ENCODE results near the gene HTR3D.

Gene HTR3D

DNA sequence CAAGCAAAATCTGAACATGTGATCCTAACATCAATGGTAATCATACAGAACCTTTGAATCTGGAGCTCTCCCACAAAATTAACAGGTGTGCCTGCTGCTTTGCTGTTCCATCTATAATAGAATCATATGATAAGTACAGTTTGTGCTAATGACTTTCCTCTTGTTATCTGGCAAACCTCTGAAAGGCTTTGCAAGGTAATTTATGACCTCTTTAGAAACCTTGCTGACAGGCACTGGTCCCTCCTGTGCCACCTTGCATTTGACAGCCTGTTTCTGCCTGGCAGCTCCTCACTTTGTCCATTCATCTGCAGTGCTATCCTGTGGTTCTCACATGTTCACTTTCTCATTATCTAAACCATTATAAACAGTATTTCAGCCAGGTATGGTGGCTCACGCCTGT is 11.1 kb downstream of the HTR3D start:
- Histone ChIP-seq H3K27ac (no peak overlapping the region), H3K9me3 (no peaks in the 10 kb centered on the region), H3K27me3 (no peaks in the 10 kb centered on the region), H3K4me1 (no peaks in the 10 kb centered on the region), H3K4me3 (no peak overlapping the region), H3K36me3 (no peaks in the 10 kb centered on the region)
- intact Hi-C loops (cut with DNase I; ENCODE audit: low total_unique reads) = no loop called here
- no peak for DNase-seq
- TF ChIP-seq CTCF (IDR thresholded peaks at IDR 0.05) = no peak

DNA sequence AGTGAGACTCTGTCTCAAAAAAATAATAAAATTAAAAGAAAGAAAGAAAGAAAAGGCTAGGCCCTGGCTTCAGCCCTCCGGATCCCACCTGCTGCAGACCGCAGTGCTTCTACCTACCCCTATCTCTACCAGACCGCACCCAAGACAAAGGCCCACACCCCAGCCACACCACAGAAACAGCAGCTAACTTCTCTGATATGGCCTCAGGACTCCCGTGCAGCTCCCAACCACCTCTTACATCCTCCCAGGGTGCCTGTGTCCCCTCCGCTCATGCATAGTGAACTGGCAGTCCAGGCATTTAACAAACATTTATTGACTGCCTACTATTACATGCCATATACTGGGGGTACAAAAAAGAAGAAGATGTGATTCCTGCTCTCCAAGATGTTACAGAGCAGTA is 14.5 kb downstream of the HTR3D start:
- no peak overlapping the region for H3K4me3 ChIP-seq
- no peaks in the 10 kb centered on the region for H3K4me1 ChIP-seq
- DNase-seq = no peak
- H3K27ac ChIP-seq = no peak overlapping the region
- intact Hi-C loops (cut with DNase I; ENCODE audit: low total_unique reads) = no loop called here
- TF ChIP-seq CTCF (IDR thresholded peaks at IDR 0.05) = no peak
- H3K36me3 ChIP-seq = no peaks in the 10 kb centered on the region
- H3K9me3 ChIP-seq = no peaks in the 10 kb centered on the region
- peaks cover 0 to 3% of the 10 kb centered on the region in 2 donors for H3K27me3 ChIP-seq

GRCh38 chr3:184050217-184050847 is 18.8 kb downstream of the HTR3D start:
- no peaks in the 10 kb centered on the region for H3K36me3 ChIP-seq
- H3K27ac ChIP-seq = no peak overlapping the region
- intact Hi-C loops (cut with DNase I; ENCODE audit: low total_unique reads) = no loop called here
- no peaks in the 10 kb centered on the region for H3K4me1 ChIP-seq
- no peak for TF ChIP-seq CTCF (IDR thresholded peaks at IDR 0.05)
- DNase-seq = peak in 1 of 2 donors; percentile 13
- no peaks in the 10 kb centered on the region for H3K9me3 ChIP-seq
- H3K4me3 ChIP-seq = no peak overlapping the region
- peaks cover 0 to 11% of the 10 kb centered on the region in 2 donors for H3K27me3 ChIP-seq

DNA sequence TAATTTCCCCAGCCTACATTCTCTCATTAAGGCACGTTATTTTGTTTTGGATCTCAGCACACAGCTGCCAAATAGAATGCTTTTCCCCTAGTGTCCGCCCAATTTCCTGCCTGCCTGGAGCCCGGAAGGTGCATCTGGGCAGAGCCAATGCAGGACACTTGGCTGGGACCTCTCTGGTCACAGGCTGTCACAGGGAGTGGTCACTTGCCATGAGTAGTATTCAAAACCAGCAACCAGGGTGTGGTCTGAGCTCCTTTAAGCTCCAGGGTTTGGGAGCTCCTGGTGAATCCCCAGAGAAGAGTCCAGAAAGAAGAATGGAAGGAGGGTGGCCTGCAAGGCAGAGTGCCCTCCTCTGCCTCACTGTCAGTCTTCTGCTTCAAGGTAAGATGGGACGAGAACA is 21.2 kb downstream of the HTR3D start, which contains the start of gene HTR3C:
TSS of gene HTR3C (plus strand) at position 281 of the 400 bp plus-strand sequence. CDS start at position 315, 34 bp downstream.
- Histone ChIP-seq H3K4me1 (no peaks in the 10 kb centered on the region), H3K9me3 (no peaks in the 10 kb centered on the region), H3K27ac (no peak within 1 kb of the TSS), H3K27me3 (peaks cover 0 to 17% of the 10 kb centered on the region in 2 donors), H3K4me3 (no peak within 1 kb of the TSS), H3K36me3 (no peaks in the 10 kb centered on the region)
- TF ChIP-seq CTCF (IDR thresholded peaks at IDR 0.05) = no peak
- peak in 1 of 2 donors; percentile 33 for DNase-seq
- intact Hi-C loops (cut with DNase I; ENCODE audit: low total_unique reads) = no loop called here

DNA sequence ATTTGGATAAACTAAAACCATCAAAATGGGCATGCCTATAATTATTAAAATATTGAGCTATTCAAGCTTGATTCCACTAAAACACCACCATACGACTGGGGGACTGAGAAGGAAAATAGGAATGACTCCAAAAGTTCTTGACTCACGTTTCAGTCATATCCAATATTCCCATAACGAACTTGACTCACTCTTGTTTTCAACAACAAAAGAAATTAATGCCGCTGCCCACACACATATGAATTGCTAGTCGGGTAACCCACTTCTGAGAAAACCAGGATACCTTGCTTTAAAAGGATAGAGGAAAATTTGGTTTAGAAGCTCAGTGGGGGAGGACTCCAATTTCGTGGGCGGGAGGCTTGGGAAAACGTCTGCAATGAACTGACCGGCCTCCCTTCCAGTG is 26.5 kb downstream of the HTR3D start:
- H3K9me3 ChIP-seq = no peaks in the 10 kb centered on the region
- no peak for DNase-seq
- TF ChIP-seq CTCF (IDR thresholded peaks at IDR 0.05) = no peak
- peaks cover 0 to 20% of the 10 kb centered on the region in 2 donors for H3K27me3 ChIP-seq
- H3K4me3 ChIP-seq = no peak overlapping the region
- no peaks in the 10 kb centered on the region for H3K4me1 ChIP-seq
- H3K36me3 ChIP-seq = no peaks in the 10 kb centered on the region
- intact Hi-C loops (cut with DNase I; ENCODE audit: low total_unique reads) = no loop called here
- H3K27ac ChIP-seq = no peak overlapping the region

Measured in tibial artery (tissue), 4 donors.